Measurements from ENCODE around the gene PACRG. TPM values are rescaled to one million over a fixed set of nuclear protein-coding genes. Genes with fewer than 3 reads are reported as not detected.

PACRG gene
- polyA plus RNA-seq, 12 donors, result 1.5 to 4.3 (median 2.0) TPM; not detected in 2

- no peak for DNase-seq
Observed at GRCh38 chr6:163083141-163083540, 355.4 kb downstream of the PACRG start.

DNA sequence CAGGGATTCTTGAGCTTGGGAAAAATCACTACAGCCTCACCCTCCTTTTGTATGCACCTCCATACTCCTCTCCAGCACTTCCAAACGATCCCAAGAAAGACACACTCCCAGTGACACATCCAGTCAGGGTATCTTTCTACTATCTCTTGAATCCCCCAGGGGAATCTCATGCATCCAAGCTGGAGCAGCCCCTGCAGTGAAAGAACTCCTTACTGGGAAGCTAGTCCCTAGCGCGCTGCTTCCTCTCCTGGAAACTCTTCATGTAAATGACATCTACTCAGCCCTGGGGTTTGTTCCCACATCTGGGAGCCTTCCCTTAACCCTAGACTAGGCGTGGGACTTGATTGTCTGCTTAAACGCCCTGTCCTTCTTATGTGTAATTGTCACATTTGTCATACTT, 357.7 kb downstream of the PACRG start:
- no peak for DNase-seq

DNA sequence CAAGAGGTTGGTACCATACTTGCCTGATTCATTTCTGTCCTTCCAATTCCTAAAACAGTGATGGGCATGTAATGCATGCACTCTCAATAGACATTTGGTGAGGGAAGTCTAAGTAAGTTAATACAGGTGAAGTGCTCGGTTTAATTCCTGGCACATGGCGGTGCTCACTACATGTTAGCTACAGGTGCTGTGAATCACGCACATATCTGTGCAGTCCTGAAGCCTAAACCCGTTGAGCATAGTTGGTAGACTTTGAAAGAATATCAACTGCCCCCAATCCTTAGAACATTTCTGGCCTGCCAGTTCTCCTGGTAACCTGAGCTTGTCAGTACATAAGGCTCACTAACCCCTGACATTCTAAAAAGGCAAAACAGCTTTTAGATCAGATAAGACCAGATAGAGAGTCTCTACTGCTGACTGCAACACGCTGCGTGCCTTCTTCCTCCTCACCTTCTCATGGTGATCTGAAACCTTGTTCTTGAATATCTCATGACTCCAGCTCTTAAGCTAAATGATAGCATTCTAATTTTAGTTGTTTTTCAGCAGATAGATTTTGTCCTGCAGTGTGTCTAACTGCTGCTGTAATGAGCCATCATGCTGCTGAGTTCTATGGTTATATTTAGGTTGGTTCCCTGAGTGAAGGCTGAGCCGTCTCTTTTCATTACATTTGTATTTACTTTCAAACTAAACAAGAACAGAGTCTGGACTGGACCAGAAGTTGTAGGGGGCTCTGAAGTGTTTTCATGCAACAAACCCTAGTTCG, 358.3 kb downstream of the PACRG start:
- DNase-seq, result no peak

DNA sequence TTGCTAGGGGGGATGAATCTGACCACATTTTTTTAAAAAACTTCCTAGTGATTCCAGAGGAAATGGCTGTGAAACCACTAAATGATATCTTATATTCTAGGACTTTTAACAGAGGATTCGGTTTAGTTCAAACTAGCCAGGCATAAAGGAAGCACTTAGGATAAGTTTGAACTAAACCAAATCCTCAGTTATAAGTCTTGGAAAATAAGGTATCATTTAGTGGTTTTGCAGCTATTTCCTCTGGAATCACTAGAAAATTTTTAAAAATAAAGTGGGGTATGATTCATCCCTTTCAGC, 358.8 kb downstream of the PACRG start:
- no peak for DNase-seq

DNA sequence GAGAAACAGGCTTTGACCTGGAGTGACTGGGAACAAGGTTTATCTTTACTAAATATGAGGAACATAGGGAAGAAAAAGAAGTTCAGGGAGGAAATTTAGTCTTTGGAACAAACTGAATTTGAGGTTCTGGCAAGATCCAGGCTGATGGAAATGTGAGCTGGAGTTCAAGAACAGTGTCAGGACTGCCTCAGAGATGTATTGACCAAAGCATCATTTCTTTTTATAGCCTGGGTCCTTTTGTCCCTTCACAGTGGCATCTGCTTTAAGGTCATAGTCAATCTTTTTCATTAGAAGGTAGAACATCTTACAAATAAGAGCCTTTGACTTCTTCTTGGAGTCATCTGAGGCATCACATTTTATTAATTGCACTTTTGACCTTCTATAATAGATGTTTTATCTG, 360.2 kb downstream of the PACRG start:
- no peak for DNase-seq

- no peak for DNase-seq
Observed at GRCh38 chr6:163092876-163093275, 365.1 kb downstream of the PACRG start.

GRCh38 chr6:163094881-163095280, 367.1 kb downstream of the PACRG start:
- DNase-seq, result no peak

GRCh38 chr6:163095401-163095800, 367.6 kb downstream of the PACRG start:
- DNase-seq, result no peak

DNA sequence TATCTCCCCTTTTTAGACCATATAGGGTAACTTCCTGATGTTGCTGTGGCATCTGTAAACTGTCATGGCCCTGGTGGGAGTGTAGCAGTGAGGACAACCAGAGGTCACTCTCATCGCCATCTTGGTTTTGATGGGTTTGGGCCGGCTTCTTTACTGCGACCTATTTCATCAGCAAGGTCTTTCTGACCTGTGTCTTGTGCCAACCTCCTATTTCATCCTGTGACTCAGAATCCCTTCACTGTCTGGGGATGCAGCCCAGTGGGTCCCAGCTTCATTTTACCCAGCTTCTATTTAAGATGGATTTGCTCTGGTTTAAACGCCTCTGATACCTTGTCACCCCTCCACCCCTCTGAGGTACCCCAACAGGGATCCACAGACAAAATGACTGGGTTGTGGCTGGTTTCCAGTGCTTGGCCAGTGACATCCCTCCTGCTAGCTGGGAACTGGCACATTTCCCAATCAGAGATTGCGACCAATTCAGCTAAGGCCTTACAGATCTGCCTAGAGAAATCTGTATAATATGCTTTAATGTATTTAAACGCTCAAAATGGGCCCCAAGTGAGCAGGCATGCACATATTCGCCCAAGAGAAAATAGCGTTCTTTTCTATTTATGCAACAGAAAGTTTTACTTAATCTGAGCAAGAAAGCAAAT, 371.2 kb downstream of the PACRG start:
- DNase-seq, result peak; percentile 11

DNA sequence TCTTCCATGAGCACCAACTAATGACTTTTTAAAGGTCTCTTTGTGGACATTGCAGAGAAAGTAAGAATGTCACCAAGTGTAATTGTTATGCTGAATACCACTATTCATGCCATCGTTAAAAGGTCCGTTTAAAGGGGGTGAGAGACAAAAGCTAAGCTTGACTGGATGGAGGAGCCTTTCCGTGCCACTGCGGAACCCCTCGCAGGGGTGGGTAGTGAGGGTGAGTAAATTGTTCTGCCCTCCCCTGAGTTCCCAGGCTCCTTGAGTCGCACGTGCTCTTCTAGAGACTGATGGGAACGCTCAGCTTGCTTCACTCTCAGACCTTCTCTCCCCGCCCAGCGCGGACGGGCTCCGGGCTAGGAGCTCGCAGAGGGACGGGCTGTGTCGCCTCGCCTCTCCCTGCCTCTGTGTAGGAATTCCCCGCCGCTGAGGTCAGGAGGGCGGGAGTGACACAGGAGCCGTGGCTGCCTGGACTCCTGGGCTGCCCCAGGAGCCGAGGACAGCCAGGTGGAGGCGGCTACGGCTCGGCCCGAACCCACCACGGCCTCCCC, 371.9 kb downstream of the PACRG start:
- DNase-seq, result no peak

DNA sequence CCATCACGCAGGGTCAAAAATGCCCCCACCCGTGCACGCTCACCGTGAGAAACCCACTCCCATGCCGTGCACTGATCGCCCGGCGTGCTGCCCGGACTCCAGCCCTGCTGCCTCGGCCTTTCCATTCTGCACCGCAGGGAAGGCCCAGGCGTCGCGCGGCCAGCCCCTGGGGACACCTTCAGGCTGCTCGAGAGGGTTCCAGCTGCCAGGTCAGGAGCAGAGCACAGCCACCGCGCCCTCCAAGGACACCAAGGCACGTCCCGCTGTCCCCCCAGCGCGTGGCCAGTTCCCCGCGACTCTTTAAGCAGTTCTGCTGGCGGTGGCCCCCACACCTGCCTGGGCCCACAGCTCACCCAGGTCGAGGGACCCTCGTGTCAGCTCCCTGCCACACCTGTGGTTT, 372.5 kb downstream of the PACRG start:
- no peak for DNase-seq

GRCh38 chr6:163113358-163113962, 385.7 kb downstream of the PACRG start:
- no peak for DNase-seq

GRCh38 chr6:163118941-163119340, 391.2 kb downstream of the PACRG start:
- no peak for DNase-seq

DNA sequence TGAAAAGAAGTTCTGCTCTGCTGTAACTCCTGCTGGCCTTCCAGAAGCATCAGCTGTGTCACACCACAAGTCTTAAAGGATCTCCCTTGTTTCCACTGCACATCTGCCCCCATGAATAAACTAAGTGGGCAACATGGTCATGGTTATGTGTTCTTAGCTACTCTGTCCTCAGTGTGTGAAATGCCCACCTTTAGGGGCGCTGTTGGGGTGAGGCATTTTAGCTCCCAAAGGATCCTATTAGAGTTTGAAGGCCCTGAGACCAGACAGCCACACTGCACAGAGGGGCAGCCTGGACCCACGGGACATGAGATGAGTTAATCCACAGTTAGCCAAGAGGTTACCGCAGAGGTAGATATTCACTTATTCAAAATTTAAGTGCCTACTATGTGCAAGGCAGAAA, 392.4 kb downstream of the PACRG start:
- no peak for DNase-seq

DNA sequence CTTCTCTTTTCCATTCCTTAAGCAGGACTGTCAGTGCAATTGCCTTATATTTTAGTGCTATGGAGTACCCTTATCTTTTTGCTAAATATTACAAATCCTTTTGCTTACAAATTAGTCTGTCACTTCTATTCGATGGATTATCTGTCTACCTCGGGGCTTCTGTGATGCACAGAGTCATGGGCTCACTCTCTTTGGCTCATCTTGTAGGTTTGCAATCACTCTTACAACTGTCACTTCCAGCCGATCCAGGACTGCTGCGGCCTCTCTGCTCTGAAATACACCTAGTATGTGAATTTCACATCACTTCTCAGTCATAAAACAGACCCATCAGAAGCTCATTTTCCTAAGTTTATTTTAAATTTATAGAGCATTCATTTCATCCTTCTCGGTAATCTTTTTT, 393.5 kb downstream of the PACRG start:
- no peak for DNase-seq

DNA sequence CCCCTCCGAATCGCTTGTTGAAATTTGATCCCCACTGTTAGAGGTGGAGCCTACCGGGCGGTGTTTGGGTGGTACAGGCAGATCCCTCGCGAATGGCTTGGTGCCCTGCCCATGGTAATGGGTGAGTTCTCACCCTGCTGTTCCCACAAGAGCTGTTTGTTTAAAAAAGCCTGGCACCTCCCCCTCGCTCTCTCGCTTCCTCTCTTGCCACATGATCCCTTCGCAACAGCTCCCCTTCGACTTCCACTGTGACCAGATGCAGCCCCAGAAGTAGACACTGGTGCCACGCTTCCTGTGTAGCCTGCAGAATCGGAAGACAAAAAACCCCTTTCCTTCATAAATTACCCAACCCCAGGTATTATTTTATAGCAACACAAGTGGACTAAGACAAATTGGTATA, 394.6 kb downstream of the PACRG start:
- peak; percentile 7 for DNase-seq

DNA sequence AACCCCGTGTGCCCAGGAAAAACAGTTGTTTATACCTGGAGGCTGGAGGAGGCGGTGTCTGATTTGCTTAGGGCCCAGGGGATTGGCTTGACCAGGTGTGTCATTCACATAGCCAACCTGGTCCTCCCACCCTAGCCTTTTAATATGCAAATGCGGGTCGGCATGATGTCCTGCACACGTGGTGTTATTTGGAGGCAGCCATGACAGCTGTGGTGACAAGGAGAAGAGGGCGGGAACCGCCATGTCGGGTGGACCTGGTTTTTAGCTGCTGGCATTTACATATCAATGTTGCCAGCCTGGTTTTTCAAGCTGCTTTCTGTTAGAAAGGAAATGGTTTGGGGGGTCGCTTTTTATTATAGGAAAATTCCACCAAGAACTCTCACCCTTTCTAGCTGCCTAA, 395.3 kb downstream of the PACRG start:
- no peak for DNase-seq

DNA sequence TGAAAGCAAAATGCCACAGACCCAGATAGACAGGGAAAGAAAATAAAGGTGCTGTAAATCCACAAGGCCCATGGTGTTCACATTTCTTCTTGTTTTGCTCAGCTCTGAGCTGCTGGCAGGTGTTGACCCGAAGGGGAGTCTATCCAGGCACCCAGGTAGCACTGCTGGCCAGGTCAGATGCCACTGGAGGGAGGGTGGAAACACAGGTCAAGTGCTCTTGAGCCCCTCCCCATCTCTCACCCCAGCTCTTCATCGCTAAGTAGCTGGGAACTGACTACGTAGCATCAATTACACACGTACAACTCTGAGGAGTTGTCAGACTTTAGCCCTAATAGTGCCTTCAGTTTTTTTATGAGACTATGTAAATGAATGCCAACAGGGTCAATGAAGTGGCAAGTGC, 399.0 kb downstream of the PACRG start:
- DNase-seq, result no peak

- no peak for DNase-seq
Observed at GRCh38 chr6:163127587-163127986, 399.8 kb downstream of the PACRG start.

DNA sequence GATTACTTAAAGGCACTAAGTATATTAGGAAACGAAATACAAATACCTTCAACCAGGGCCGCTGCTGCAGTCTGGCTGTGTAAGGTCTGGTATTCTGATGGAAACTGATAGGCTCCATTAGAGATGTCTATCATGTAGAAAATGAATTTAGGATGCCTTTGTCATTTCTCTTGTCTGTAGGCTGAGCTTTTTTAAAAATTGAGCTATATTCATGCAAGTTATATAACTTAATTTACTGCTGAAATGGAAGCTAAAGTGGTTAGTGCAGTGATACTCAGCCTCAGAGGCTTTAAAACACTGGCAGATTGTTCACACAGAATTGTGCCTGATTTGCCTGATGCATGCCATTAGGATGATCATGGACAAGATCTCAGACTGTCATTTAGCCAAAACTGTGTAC, 400.6 kb downstream of the PACRG start:
- DNase-seq, result no peak

GRCh38 chr6:163132050-163132750, 404.4 kb downstream of the PACRG start:
- no peak for DNase-seq

DNA sequence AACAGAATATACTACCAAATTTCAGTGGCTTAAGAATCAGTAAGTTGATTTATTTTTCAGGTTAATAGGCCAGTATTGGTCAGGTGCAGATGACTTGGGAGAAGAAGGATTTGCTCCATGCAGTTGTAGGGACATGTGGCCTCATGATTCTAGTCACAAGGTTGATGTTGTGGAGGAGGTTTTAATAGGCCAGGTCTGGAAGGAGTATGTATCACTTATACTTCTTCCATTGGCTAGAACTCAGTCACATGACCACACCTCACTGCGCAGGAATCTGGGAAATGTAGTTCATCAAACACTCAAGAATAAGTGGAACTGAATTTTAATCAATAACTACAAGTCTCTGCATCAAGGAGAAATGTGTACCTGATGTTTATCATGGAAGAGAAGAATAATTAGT, 405.2 kb downstream of the PACRG start:
- no peak for DNase-seq

DNA sequence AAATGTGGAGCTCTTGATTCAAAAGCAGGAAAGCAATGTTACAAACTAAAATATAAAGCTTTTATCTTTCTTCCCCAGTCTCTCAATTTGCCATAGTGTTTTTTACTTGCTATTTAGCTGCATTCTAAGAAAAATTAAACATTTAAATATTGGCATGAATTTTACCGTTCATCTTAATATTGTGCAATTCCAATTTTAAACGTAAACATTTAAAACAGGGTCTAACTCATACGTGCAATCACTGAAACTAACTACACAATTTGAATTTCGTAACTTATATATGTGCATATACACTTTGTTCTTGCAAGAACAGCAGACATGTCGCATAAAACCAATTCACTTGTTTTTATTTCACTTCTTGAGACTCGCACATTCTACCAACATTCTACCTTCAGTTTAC, 405.9 kb downstream of the PACRG start:
- DNase-seq, result no peak
